Measurements from ENCODE around the gene LRRC8E. TPM values are rescaled to one million over a fixed set of nuclear protein-coding genes. Genes with fewer than 3 reads are reported as not detected.

Gene LRRC8E
- total RNA-seq (2021): 3.0 to 3.6 TPM (median 3.1 TPM) in 3 replicates
- Bru-seq, nascent RNA: percentile 44 among the genes with signal in this experiment
- long read RNA-seq, experiment 1, transcript LRRC8E-201 (3 exons, 3,595 nt): major isoform, 7 of 8 reads
- long read RNA-seq, experiment 1, partial matches to known transcripts: 0 of 8 reads
- long read RNA-seq, experiment 1, other reads (novel, unspliced or antisense): 1 of 8 reads
- long read RNA-seq, experiment 2, partial matches to known transcripts: 3 of 5 reads
- long read RNA-seq, experiment 2, other reads (novel, unspliced or antisense): 0 of 5 reads
- long read RNA-seq, experiment 3, partial matches to known transcripts: 0 of 2 reads
- long read RNA-seq, experiment 3, other reads (novel, unspliced or antisense): 1 of 2 reads

- TF ChIP-seq ETV6 (CRISPR knock-in tag; IDR thresholded peaks at IDR 0.05) (peak; percentile 49; the same call in 1 of the 2 replicates), NR1H2 (CRISPR knock-in tag; IDR thresholded peaks at IDR 0.05) (no peak), ZSCAN18 (CRISPR knock-in tag; IDR thresholded peaks at IDR 0.05) (no peak), ATF6 (CRISPR knock-in tag; IDR thresholded peaks at IDR 0.05) (no peak), MAX (CRISPR knock-in tag; IDR thresholded peaks at IDR 0.05) (no peak), SP1 (CRISPR knock-in tag; conservative IDR thresholded peaks at IDR 0.05) (peak; percentile 54; the same call in 1 of the 2 replicates), RELA (CRISPR knock-in tag; IDR thresholded peaks at IDR 0.05; ENCODE audit: borderline replicate concordance) (peak; percentile 36; the same call in 1 of the 2 replicates), HMGXB4 (CRISPR knock-in tag; IDR thresholded peaks at IDR 0.05) (no peak), MLX (CRISPR knock-in tag; IDR thresholded peaks at IDR 0.05) (no peak), CTCF (IDR thresholded peaks at IDR 0.05) (no peak), EMX1 (CRISPR knock-in tag; IDR thresholded peaks at IDR 0.05) (no peak), ZNF423 (CRISPR knock-in tag; IDR thresholded peaks at IDR 0.05) (peak; percentile 22; the same call in 1 of the 2 replicates), E2F5 (CRISPR knock-in tag; IDR thresholded peaks at IDR 0.05) (peak; percentile 75; the same call in 1 of the 2 replicates)
- H3K9me3 Mint-ChIP-seq: no peaks in the 10 kb centered on the region
- ATAC-seq (peak; percentile 97), DNase-seq (ENCODE audit: low spot score) (peak; percentile 87)
- peaks cover 56% of the 10 kb centered on the region for H3K27me3 Mint-ChIP-seq (ENCODE audit: low read depth)
- peak within 1 kb of the TSS; percentile 65 for H3K4me3 Mint-ChIP-seq
- H3K4me1 Mint-ChIP-seq: peaks cover 3% of the 10 kb centered on the region
- ChIA-PET POLR2A (interaction anchor here (0.5 to 2.3 kb wide), 4 partner anchors 11 to 27 kb away, joined by 3 to 6 read pairs (median 4); partner anchors contain the start of gene MAP2K7), CTCF (interaction anchor here (0.6 to 4.7 kb wide), 16 partner anchors 12 to 338 kb away, joined by 3 to 30 read pairs (median 4); partner anchors contain the start of genes MAP2K7, SNAPC2 and TGFBR3L)
- no peak within 1 kb of the TSS for H3K27ac Mint-ChIP-seq
- no peaks in the 10 kb centered on the region for H3K36me3 Mint-ChIP-seq
These were observed at the start of gene LRRC8E for GRCh38 chr19:7888145-7888825. Gene LRRC8E, plus strand, starts transcription at chr19:7888510. Its CDS starts 7,094 bp downstream, at chr19:7895604.

GRCh38 chr19:7839476-7839875 is 48.8 kb upstream of the LRRC8E start:
- POLR2A ChIA-PET: no interaction called here
- ATAC-seq: no peak
- CTCF ChIA-PET: no interaction called here
- peaks cover 37% of the 10 kb centered on the region for H3K27me3 Mint-ChIP-seq (ENCODE audit: low read depth)
- no peak for DNase-seq (ENCODE audit: low spot score)
- H3K36me3 Mint-ChIP-seq: no peaks in the 10 kb centered on the region
- H3K4me3 Mint-ChIP-seq: no peak overlapping the region
- H3K27ac Mint-ChIP-seq: no peak overlapping the region
- no peaks in the 10 kb centered on the region for H3K4me1 Mint-ChIP-seq
- H3K9me3 Mint-ChIP-seq: peaks cover 6% of the 10 kb centered on the region
- no peak for TF ChIP-seq E2F1 (CRISPR knock-in tag; IDR thresholded peaks at IDR 0.05)
- TF ChIP-seq ZBTB21 (CRISPR knock-in tag; IDR thresholded peaks at IDR 0.05; ENCODE audit: borderline replicate concordance): no peak
- no peak for TF ChIP-seq ETV6 (CRISPR knock-in tag; IDR thresholded peaks at IDR 0.05)
- TF ChIP-seq ESRRA (CRISPR knock-in tag; IDR thresholded peaks at IDR 0.05; ENCODE audit: borderline replicate concordance): no peak
- no peak for TF ChIP-seq HMGXB4 (CRISPR knock-in tag; IDR thresholded peaks at IDR 0.05)
- no peak for TF ChIP-seq ZNF425 (CRISPR knock-in tag; conservative IDR thresholded peaks at IDR 0.05)

Data from WTC11 (cell line).